HEK293T (cell line): ENCODE data around the gene MKI67.
"Not testable (repeated sequence)": the region's sequence is repeated elsewhere in the genome, so short reads cannot be mapped to it uniquely, and the experiment has no call there.

ENCODE experiments used
- CTCF ChIA-PET: fragments of 350-600 bp; formaldehyde crosslinking; extraction: SDS; loops from one replicate; lab custom pipeline; 2021; ENCODE audit warnings: antibody characterized with exemption, inconsistent platforms; lab: Yijun Ruan, JAX
- POLR2A ChIA-PET: fragments of 350-600 bp; formaldehyde crosslinking; extraction: SDS; loops from one replicate; lab custom pipeline; 2020; ENCODE audit warnings: antibody characterized with exemption, inconsistent platforms; lab: Yijun Ruan, JAX
- DNase-seq: peaks from one replicate; pipeline ENCODE4 v3.0.0; 2012; ENCODE audit warnings: mixed read lengths; ENCODE audit errors: extremely low spot score
- ARNT ChIP-seq: fragments of 450-650 bp; IDR thresholded peaks from 2 replicates; pipeline ENCODE4 v1.6.1; 2017; ENCODE audit warnings: mild to moderate bottlenecking
- BHLHE40 ChIP-seq: fragments of 450-650 bp; IDR thresholded peaks from 2 replicates; pipeline ENCODE4 v1.6.1; 2016; ENCODE audit warnings: mild to moderate bottlenecking, moderate library complexity, borderline replicate concordance
- CTBP1 ChIP-seq: fragments of 450-650 bp; IDR thresholded peaks from 2 replicates; pipeline ENCODE4 v1.6.1; 2016; ENCODE audit warnings: borderline replicate concordance
- ELF4 ChIP-seq: fragments of 450-650 bp; IDR thresholded peaks from 2 replicates; pipeline ENCODE4 v1.6.1; 2017; ENCODE audit warnings: antibody characterized with exemption
- FOXA1 ChIP-seq: fragments of 450-650 bp; IDR thresholded peaks from 2 replicates; pipeline ENCODE4 v1.6.1; 2016; ENCODE audit warnings: mild to moderate bottlenecking
- FOXK2 ChIP-seq: fragments of 450-650 bp; IDR thresholded peaks from 2 replicates; pipeline ENCODE4 v1.6.1; 2016; ENCODE audit warnings: mild to moderate bottlenecking
- FOXM1 ChIP-seq: fragments of 450-650 bp; IDR thresholded peaks from 2 replicates; pipeline ENCODE4 v1.6.1; 2017; ENCODE audit warnings: mild to moderate bottlenecking, borderline replicate concordance
- HDGF ChIP-seq: fragments of 450-650 bp; IDR thresholded peaks from 2 replicates; pipeline ENCODE4 v1.6.1; 2017; ENCODE audit warnings: antibody characterized with exemption, borderline replicate concordance
- L3MBTL2 ChIP-seq: fragments of 450-650 bp; conservative IDR thresholded peaks from 2 replicates; pipeline ENCODE4 v1.6.1; 2016; ENCODE audit warnings: mild to moderate bottlenecking
- LEF1 ChIP-seq: fragments of 450-650 bp; IDR thresholded peaks from 2 replicates; pipeline ENCODE4 v1.6.1; 2017; ENCODE audit warnings: mild to moderate bottlenecking, borderline replicate concordance
- NFRKB ChIP-seq: fragments of 450-650 bp; IDR thresholded peaks from 2 replicates; pipeline ENCODE4 v1.6.1; 2016; ENCODE audit warnings: mild to moderate bottlenecking, moderate library complexity
- PKNOX1 ChIP-seq: fragments of 450-650 bp; IDR thresholded peaks from 2 replicates; pipeline ENCODE4 v1.6.1; 2016
- SP1 ChIP-seq: fragments of 450-650 bp; IDR thresholded peaks from 2 replicates; pipeline ENCODE4 v1.6.1; 2017
- SUZ12 ChIP-seq: fragments of 450-650 bp; IDR thresholded peaks from 2 replicates; pipeline ENCODE4 v1.6.1; 2016; ENCODE audit warnings: mild to moderate bottlenecking
- TARDBP ChIP-seq: fragments of 450-650 bp; IDR thresholded peaks from 2 replicates; pipeline ENCODE4 v1.6.1; 2016
- ZNF384 ChIP-seq: fragments of 450-650 bp; IDR thresholded peaks from 2 replicates; pipeline ENCODE4 v1.6.1; 2016

MKI67 gene

GRCh38 chr10:128167926-128168520 lies 41.8 kb upstream of the MKI67 start:
- ChIA-PET POLR2A (no interaction called here), CTCF (no interaction called here)
- no peak for TF ChIP-seq FOXA1
- TF ChIP-seq ZNF384: no peak
- TF ChIP-seq PKNOX1: no peak
- no peak for TF ChIP-seq ELF4
- no peak for TF ChIP-seq LEF1
- no peak for TF ChIP-seq L3MBTL2
- no peak for TF ChIP-seq ARNT
- no peak for TF ChIP-seq FOXK2
- no peak for TF ChIP-seq CTBP1
- TF ChIP-seq HDGF: no peak
- no peak for TF ChIP-seq SUZ12
- DNase-seq: no peak

DNA sequence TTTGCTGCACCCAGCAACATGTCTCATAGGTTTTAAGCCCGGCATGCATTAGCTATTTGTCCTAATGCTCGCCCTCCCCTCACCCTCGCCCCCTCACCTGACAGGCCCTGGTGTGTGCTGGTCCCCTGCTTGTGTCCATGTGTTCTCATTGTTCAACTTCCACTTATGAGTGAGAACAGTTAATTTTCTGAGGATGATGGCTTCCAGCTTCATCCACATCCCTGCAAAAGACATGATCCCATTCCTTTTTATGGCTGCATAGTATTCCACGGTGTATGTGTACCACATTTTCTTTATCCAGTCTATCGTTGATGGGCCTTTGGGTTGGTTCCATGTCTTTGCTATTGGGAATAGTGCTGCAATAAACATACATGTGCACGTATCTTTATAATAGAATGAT lies 40.9 kb upstream of the MKI67 start:
- DNase-seq, CTCF ChIA-PET, POLR2A ChIA-PET: not testable (repeated sequence)

- POLR2A ChIA-PET: no interaction called here
- CTCF ChIA-PET: interaction anchor here (1.3 to 1.8 kb wide), 2 partner anchors 13 to 14 kb away, joined by 3 to 5 read pairs; no protein-coding TSS in a partner anchor
- TF ChIP-seq SUZ12 (no peak), HDGF (no peak), PKNOX1 (no peak), TARDBP (no peak), L3MBTL2 (no peak), BHLHE40 (no peak), FOXK2 (no peak), CTBP1 (no peak), LEF1 (no peak), FOXM1 (no peak), SP1 (no peak), ARNT (no peak), ZNF384 (no peak)
- no peak for DNase-seq
These were observed 39.9 kb upstream of the MKI67 start for GRCh38 chr10:128166151-128166550.

GRCh38 chr10:128165536-128165935 lies 39.3 kb upstream of the MKI67 start:
- DNase-seq: no peak
- ChIA-PET CTCF (interaction anchor here (1.3 to 1.8 kb wide), 2 partner anchors 13 to 14 kb away, joined by 3 to 5 read pairs; no protein-coding TSS in a partner anchor), POLR2A (no interaction called here)
- no peak for TF ChIP-seq FOXA1
- TF ChIP-seq PKNOX1: no peak
- no peak for TF ChIP-seq NFRKB
- no peak for TF ChIP-seq SUZ12
- no peak for TF ChIP-seq CTBP1
- TF ChIP-seq BHLHE40: no peak
- TF ChIP-seq TARDBP: no peak
- TF ChIP-seq FOXK2: no peak
- no peak for TF ChIP-seq SP1
- TF ChIP-seq LEF1: no peak
- TF ChIP-seq ARNT: no peak
- no peak for TF ChIP-seq ELF4
- no peak for TF ChIP-seq FOXM1

- TF ChIP-seq FOXK2 (no peak), LEF1 (no peak), TARDBP (no peak), PKNOX1 (no peak)
- POLR2A ChIA-PET: no interaction called here
- CTCF ChIA-PET: no interaction called here
- DNase-seq: no peak
These were observed 37.5 kb upstream of the MKI67 start for GRCh38 chr10:128163701-128164100.

DNA sequence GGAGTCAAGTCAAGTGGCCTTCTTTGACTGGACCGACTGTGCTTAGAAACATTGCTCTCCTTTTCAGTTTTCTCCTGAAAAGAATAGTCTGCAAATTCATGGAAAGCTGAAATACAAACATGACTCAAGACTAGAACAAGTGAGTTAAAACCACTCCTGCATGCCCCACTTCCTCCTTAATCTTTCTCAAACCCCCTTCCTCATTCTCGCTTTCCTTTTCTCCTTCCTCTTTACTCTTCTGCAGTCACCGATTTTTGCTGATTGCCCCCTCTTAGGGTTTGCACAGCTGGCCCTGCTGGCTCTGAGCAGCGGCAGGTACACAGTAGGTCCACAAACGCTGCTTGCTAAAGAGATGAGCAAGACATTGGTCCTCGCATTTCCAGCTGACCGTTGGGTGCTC lies 34.8 kb upstream of the MKI67 start:
- DNase-seq: no peak
- ChIA-PET POLR2A (no interaction called here), CTCF (no interaction called here)
- TF ChIP-seq PKNOX1: no peak
- no peak for TF ChIP-seq CTBP1
- no peak for TF ChIP-seq HDGF
- TF ChIP-seq SP1: no peak
- TF ChIP-seq FOXK2: no peak
- TF ChIP-seq ZNF384: no peak
- TF ChIP-seq SUZ12: no peak
- TF ChIP-seq NFRKB: no peak
- no peak for TF ChIP-seq BHLHE40
- TF ChIP-seq ARNT: no peak
- TF ChIP-seq FOXM1: no peak
- TF ChIP-seq FOXA1: no peak
